Measurements from ENCODE around the gene CAP2.

- no peak for TF ChIP-seq CTCF (IDR thresholded peaks at IDR 0.05)
- no peak for TF ChIP-seq POLR2A (IDR thresholded peaks at IDR 0.05)
Measured at GRCh38 chr6:17492350-17492749, 99.0 kb downstream of the CAP2 start.

Data from testis (tissue), 2 donors.